H9 (cell line): ENCODE results near the gene IGLON5. TPM values are rescaled to one million over a fixed set of nuclear protein-coding genes. Genes with fewer than 3 reads are reported as not detected.

Source experiments
- DNase-seq: peaks from one replicate; pipeline ENCODE4 v3.0.0-alpha.2; 2017
- H2AFZ ChIP-seq: one replicate; pipeline ENCODE4 v1.6.1; 2013; ENCODE audit warnings: mild to moderate bottlenecking, low read length, control low read depth, moderate library complexity
- H2AK5ac ChIP-seq: 2 replicates; pipeline ENCODE4 v1.6.1; 2013; ENCODE audit warnings: low read length, control low read depth, mixed read lengths; ENCODE audit not compliant: insufficient read length
- H2BK120ac ChIP-seq: one replicate; pipeline ENCODE4 v1.6.1; 2013; ENCODE audit warnings: low read depth, mild to moderate bottlenecking, low read length, control low read depth, inconsistent platforms; ENCODE audit not compliant: poor library complexity, severe bottlenecking
- H2BK12ac ChIP-seq: 2 replicates; pipeline ENCODE4 v1.6.1; 2013; ENCODE audit warnings: low read length, control low read depth, mixed read lengths, low read depth; ENCODE audit not compliant: insufficient read length
- H2BK15ac ChIP-seq: 2 replicates; pipeline ENCODE4 v1.6.1; 2013; ENCODE audit warnings: low read depth, low read length, control low read depth
- H2BK20ac ChIP-seq: one replicate; pipeline ENCODE4 v1.6.1; 2013; ENCODE audit warnings: low read depth, mild to moderate bottlenecking, low read length, control low read depth, inconsistent platforms; ENCODE audit not compliant: poor library complexity, severe bottlenecking
- H2BK5ac ChIP-seq: 2 replicates; pipeline ENCODE4 v1.6.1; 2013; ENCODE audit warnings: low read length, control low read depth, mixed read lengths; ENCODE audit not compliant: insufficient read length
- H3K14ac ChIP-seq: 2 replicates; pipeline ENCODE4 v1.6.1; 2013; ENCODE audit warnings: low read length, control low read depth; ENCODE audit not compliant: insufficient read depth
- H3K18ac ChIP-seq: 2 replicates; pipeline ENCODE4 v1.6.1; 2013; ENCODE audit warnings: low read depth, mild to moderate bottlenecking, mixed read lengths, low read length, control low read depth; ENCODE audit not compliant: insufficient read length
- H3K23ac ChIP-seq: 2 replicates; pipeline ENCODE4 v1.6.1; 2013; ENCODE audit warnings: low read length, control low read depth, mixed read lengths, low read depth; ENCODE audit not compliant: insufficient read length
- H3K23me2 ChIP-seq: 2 replicates; pipeline ENCODE4 v1.6.1; 2013; ENCODE audit warnings: low read depth, mild to moderate bottlenecking, mixed read lengths, low read length, control low read depth; ENCODE audit not compliant: insufficient read length, poor library complexity, severe bottlenecking
- H3K27ac ChIP-seq: 2 replicates; pipeline ENCODE4 v1.5.1; 2013; ENCODE audit warnings: low read length, control low read depth, mixed read lengths, low read depth; ENCODE audit not compliant: insufficient read length
- H3K27me3 ChIP-seq: 2 replicates; pipeline ENCODE4 v1.6.1; 2013; ENCODE audit warnings: low read length, control low read depth, inconsistent platforms; ENCODE audit not compliant: insufficient read depth
- H3K4ac ChIP-seq: 2 replicates; pipeline ENCODE4 v1.6.1; 2013; ENCODE audit warnings: low read depth, mild to moderate bottlenecking, control low read depth, inconsistent platforms, low read length, moderate library complexity
- H3K4me1 ChIP-seq: 2 replicates; pipeline ENCODE4 v1.6.1; 2013; ENCODE audit warnings: low read length, control low read depth, inconsistent platforms; ENCODE audit not compliant: insufficient read depth
- H3K4me2 ChIP-seq: 2 replicates; pipeline ENCODE4 v1.6.1; 2013; ENCODE audit warnings: low read length, control low read depth, mixed read lengths; ENCODE audit not compliant: insufficient read length, insufficient read depth
- H3K56ac ChIP-seq: 2 replicates; pipeline ENCODE4 v1.6.1; 2013; ENCODE audit warnings: low read depth, mild to moderate bottlenecking, mixed read lengths, low read length, control low read depth; ENCODE audit not compliant: insufficient read length
- H3K79me1 ChIP-seq: 2 replicates; pipeline ENCODE4 v1.6.1; 2013; ENCODE audit warnings: low read depth, mild to moderate bottlenecking, moderate library complexity, low read length, control low read depth, inconsistent platforms; ENCODE audit not compliant: insufficient read depth, poor library complexity, severe bottlenecking
- H3K79me2 ChIP-seq: 2 replicates; pipeline ENCODE4 v1.6.1; 2013; ENCODE audit warnings: low read length, control low read depth, inconsistent platforms; ENCODE audit not compliant: insufficient read depth
- H3K9ac ChIP-seq: 2 replicates; pipeline ENCODE4 v1.6.1; 2013; ENCODE audit warnings: low read length, control low read depth, mixed read lengths; ENCODE audit not compliant: insufficient read length; ENCODE audit errors: extremely low read depth
- H3K9me3 ChIP-seq: one replicate; pipeline ENCODE4 v1.6.1; 2013; ENCODE audit warnings: low read depth, low read length, inconsistent platforms; ENCODE audit not compliant: control insufficient read depth
- H3T11ph ChIP-seq: one replicate; pipeline ENCODE4 v1.6.1; 2013; ENCODE audit warnings: mild to moderate bottlenecking, low read length, control low read depth, inconsistent platforms
- H4K20me1 ChIP-seq: one replicate; pipeline ENCODE4 v1.6.1; 2013; ENCODE audit not compliant: control insufficient read depth, insufficient read length, insufficient read depth
- H4K5ac ChIP-seq: 2 replicates; pipeline ENCODE4 v1.6.1; 2013; ENCODE audit warnings: low read depth, mild to moderate bottlenecking, mixed read lengths, low read length, control low read depth; ENCODE audit not compliant: insufficient read length
- H4K8ac ChIP-seq: replicated peaks from 2 replicates; pipeline ENCODE4 v1.6.1; 2013; ENCODE audit warnings: low read length, control low read depth, mixed read lengths, low read depth; ENCODE audit not compliant: insufficient read length
- H4K91ac ChIP-seq: 2 replicates; pipeline ENCODE4 v1.6.1; 2013; ENCODE audit warnings: low read depth, mild to moderate bottlenecking, moderate library complexity, mixed read lengths, low read length, control low read depth; ENCODE audit not compliant: insufficient read length
- H3K27ac Mint-ChIP-seq, 3 experiments: 2 replicates in 2 of 3; 3 replicates in 1 of 3; pipeline ENCODE4 v1.8.0; 2020 to 2021; ENCODE audit warnings: mixed read lengths in 3 of 3, mild to moderate bottlenecking in 1 of 3, moderate library complexity in 1 of 3
- H3K27me3 Mint-ChIP-seq: 2 replicates; pipeline ENCODE4 v1.8.0; 2021; ENCODE audit warnings: low read depth, mild to moderate bottlenecking, moderate library complexity, mixed read lengths
- H3K36me3 Mint-ChIP-seq, 3 experiments: 2 replicates in 2 of 3; 3 replicates in 1 of 3; pipeline ENCODE4 v1.8.0; 2020 to 2021; ENCODE audit warnings: low read depth in 3 of 3, mixed read lengths in 3 of 3; ENCODE audit not compliant: insufficient read depth in 1 of 3
- H3K4me1 Mint-ChIP-seq, 2 experiments: 2 replicates each; pipeline ENCODE4 v1.8.0; 2020; ENCODE audit warnings: mixed read lengths in 2 of 2
- H3K4me3 Mint-ChIP-seq, 2 experiments: 2 replicates in 1 of 2; 3 replicates in 1 of 2; pipeline ENCODE4 v1.8.0; 2020 to 2021; ENCODE audit warnings: mild to moderate bottlenecking in 2 of 2, mixed read lengths in 2 of 2, moderate library complexity in 1 of 2
- H3K9me3 Mint-ChIP-seq, 2 experiments: 2 replicates in 1 of 2; 3 replicates in 1 of 2; pipeline ENCODE4 v1.8.0; 2020; ENCODE audit warnings: mild to moderate bottlenecking in 2 of 2, mixed read lengths in 2 of 2, moderate library complexity in 1 of 2
- CTCF ChIP-seq: fragments of 200-600 bp; sonication (generic); conservative IDR thresholded peaks from 3 replicates; pipeline ENCODE4 v1.8.0; 2021; ENCODE audit warnings: antibody characterized with exemption, mild to moderate bottlenecking
- WGBS: extraction: QIAGEN DNeasy Blood & Tissue Kit; methylation state at CpG from one replicate; pipeline ENCODE4 v1.1.7; 2013; ENCODE audit warnings: missing lambda C conversion rate, low lambda C conversion rate, mixed read lengths; ENCODE audit not compliant: insufficient read length; ENCODE audit errors: extremely low coverage; 5-methylcytosine and 5-hydroxymethylcytosine counted together
- total RNA-seq: library from RNA; stranded (reverse); gene quantifications from 2 replicates; pipeline ENCODE4 v1.2.1, GENCODE V29; 2021

IGLON5 gene
- total RNA-seq, 1 experiment from 2014 or later = 41.4 TPM

GRCh38 chr19:51342631-51343569 lies 31.5 kb downstream of the IGLON5 start:
- Histone ChIP-seq H3K23ac (no peak overlapping the region), H2BK15ac (no peak overlapping the region), H2AFZ (no peak overlapping the region), H3K9ac (no peak overlapping the region), H3K27ac (no peak overlapping the region), H4K20me1 (no peaks in the 10 kb centered on the region), H3K14ac (no peak overlapping the region), H3K9me3 (no peaks in the 10 kb centered on the region), H2BK120ac (no peak overlapping the region), H2BK5ac (no peak overlapping the region), H3K4ac (no peak overlapping the region), H4K91ac (no peak overlapping the region), H3K27me3 (no peaks in the 10 kb centered on the region), H3K79me1 (no peaks in the 10 kb centered on the region), H3K79me2 (no peaks in the 10 kb centered on the region), H2AK5ac (no peak overlapping the region), H2BK20ac (no peak overlapping the region), H3K56ac (no peak overlapping the region), H2BK12ac (no peak overlapping the region), H3K23me2 (peaks cover 6% of the 10 kb centered on the region), H3K18ac (no peak overlapping the region), H3T11ph (no peak overlapping the region), H4K5ac (no peak overlapping the region), H3K4me1 (peaks cover 14% of the 10 kb centered on the region), H3K4me2 (no peak overlapping the region), H4K8ac (no peak overlapping the region)
- Mint-ChIP-seq H3K27ac (peak overlapping the region; percentile 32 to 95 (median 65); a peak in 6 of 7 replicates), H3K27me3 (peaks cover 19% of the 10 kb centered on the region), H3K4me3 (peak overlapping the region in 1 of 2 experiments; percentile 21; a peak in 3 of 5 replicates), H3K36me3 (peaks cover 2 to 8% (median 7%) of the 10 kb centered on the region in 3 experiments; a peak in 4 of 7 replicates), H3K4me1 (peaks cover 23 to 29% of the 10 kb centered on the region in 2 experiments), H3K9me3 (no peaks in the 10 kb centered on the region; a peak in 1 of 5 replicates)
- WGBS = no CpG with 5 or more reads among the region's 9 CpGs
- TF ChIP-seq CTCF = no peak
- DNase-seq = no peak
